Right hindlimb (tissue), 1 donor: ENCODE measurements around the gene KCNJ6.
"Not testable (repeated sequence)": the region's sequence is repeated elsewhere in the genome, so short reads cannot be mapped to it uniquely, and the experiment has no call there.

Source experiments
- DNase-seq: peaks from one replicate; pipeline ENCODE4 v3.0.0-alpha.2; 2018

Gene KCNJ6

GRCh38 chr21:37766129-37766528, 150.1 kb downstream of the KCNJ6 start:
- no peak for DNase-seq

GRCh38 chr21:37765221-37765900, 150.9 kb downstream of the KCNJ6 start:
- DNase-seq: no peak

GRCh38 chr21:37764691-37765090, 151.6 kb downstream of the KCNJ6 start:
- no peak for DNase-seq

- DNase-seq: no peak
Measured at GRCh38 chr21:37763298-37763697, 153.0 kb downstream of the KCNJ6 start.

- no peak for DNase-seq
Measured at GRCh38 chr21:37762606-37763005, 153.7 kb downstream of the KCNJ6 start.

GRCh38 chr21:37761406-37761805, 154.9 kb downstream of the KCNJ6 start:
- DNase-seq: not testable (repeated sequence)

- no peak for DNase-seq
Measured at GRCh38 chr21:37759777-37760176, 156.5 kb downstream of the KCNJ6 start.

GRCh38 chr21:37758982-37759381, 157.3 kb downstream of the KCNJ6 start:
- DNase-seq: peak; percentile 31

- no peak for DNase-seq
Measured at GRCh38 chr21:37757606-37758376, 158.5 kb downstream of the KCNJ6 start.

- no peak for DNase-seq
Measured at GRCh38 chr21:37753122-37753599, 163.1 kb downstream of the KCNJ6 start.

GRCh38 chr21:37751268-37751975, 164.8 kb downstream of the KCNJ6 start:
- DNase-seq: no peak

- DNase-seq: no peak
Measured at GRCh38 chr21:37749132-37749531, 167.1 kb downstream of the KCNJ6 start.

- no peak for DNase-seq
Measured at GRCh38 chr21:37748351-37748750, 167.9 kb downstream of the KCNJ6 start.

GRCh38 chr21:37746849-37747248, 169.4 kb downstream of the KCNJ6 start:
- no peak for DNase-seq

- DNase-seq: no peak
Measured at GRCh38 chr21:37744551-37744950, 171.7 kb downstream of the KCNJ6 start.

GRCh38 chr21:37742532-37742931, 173.7 kb downstream of the KCNJ6 start:
- no peak for DNase-seq

GRCh38 chr21:37742115-37742514, 174.1 kb downstream of the KCNJ6 start:
- no peak for DNase-seq

- no peak for DNase-seq
Measured at GRCh38 chr21:37737996-37738395, 178.3 kb downstream of the KCNJ6 start.

- no peak for DNase-seq
Measured at GRCh38 chr21:37737507-37737906, 178.8 kb downstream of the KCNJ6 start.

- DNase-seq: no peak
Measured at GRCh38 chr21:37734846-37735245, 181.4 kb downstream of the KCNJ6 start.

- no peak for DNase-seq
Measured at GRCh38 chr21:37732927-37733326, 183.3 kb downstream of the KCNJ6 start.

- no peak for DNase-seq
Measured at GRCh38 chr21:37724201-37724600, 192.1 kb downstream of the KCNJ6 start.

- DNase-seq: no peak
Measured at GRCh38 chr21:37717534-37717933, 198.7 kb downstream of the KCNJ6 start.

- not testable (repeated sequence) for DNase-seq
Measured at GRCh38 chr21:37712569-37712934, 203.7 kb downstream of the KCNJ6 start.
